GM21423 (cell line): ENCODE results near the gene KCNH5.

Experiments used
- ATAC-seq: cut with Tn5 transposase; IDR thresholded peaks from one replicate; pipeline ENCODE4 v1.9.1; 2021; ENCODE audit warnings: mild to moderate bottlenecking, moderate library complexity; ENCODE audit not compliant: unreplicated experiment

KCNH5 gene

DNA sequence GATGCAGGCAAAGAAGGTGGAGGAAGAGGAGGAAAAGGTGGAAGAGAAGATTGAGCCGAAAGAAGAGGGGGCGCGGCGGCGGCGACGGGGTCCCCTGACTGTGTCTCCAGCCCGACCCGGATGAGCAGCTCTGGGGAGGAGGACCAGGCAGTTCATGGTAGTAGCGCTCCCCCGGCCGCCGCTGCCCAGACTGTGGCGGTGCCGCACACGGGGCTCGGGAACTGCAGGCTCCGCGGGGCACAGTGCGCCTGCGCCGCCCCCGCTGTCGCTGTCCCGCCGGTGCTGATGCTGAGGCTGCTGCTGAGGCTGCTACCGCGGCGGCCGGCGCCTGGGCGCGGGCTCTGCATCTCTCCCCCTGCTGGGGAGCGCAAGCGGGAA is at the start of gene KCNH5:
Gene KCNH5, minus strand, starts transcription at position 225 of the 378 bp plus-strand sequence. CDS start 272 bp downstream, outside the sequence.
- ATAC-seq: no peak

DNA sequence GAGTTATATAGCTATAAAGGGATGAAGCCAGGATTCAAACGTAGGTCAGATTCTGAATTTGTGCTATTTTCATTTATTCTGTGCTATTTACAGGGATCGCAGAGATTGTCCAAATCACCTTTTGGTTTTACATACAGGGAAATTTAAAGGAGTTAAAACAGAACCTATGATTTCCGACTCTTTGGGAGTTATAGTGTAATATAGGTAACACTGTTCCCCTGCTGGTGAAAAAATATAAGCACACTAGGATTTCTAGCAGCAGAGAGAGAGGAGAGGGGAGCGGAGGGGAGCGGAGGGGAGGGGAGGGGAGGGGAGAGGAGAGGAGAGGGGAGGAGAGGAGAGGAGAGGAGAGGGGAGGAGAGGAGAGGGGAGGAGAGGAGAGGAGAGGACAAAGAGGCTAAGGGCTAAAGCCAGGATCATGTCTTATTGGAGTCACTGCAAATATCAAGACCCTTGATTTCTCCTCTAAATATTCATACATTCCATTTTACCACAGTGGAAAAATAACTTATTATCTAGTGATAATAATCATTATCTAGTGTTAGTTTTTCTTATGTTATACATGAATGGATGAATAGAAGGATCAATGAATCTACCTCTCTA is 46.2 kb upstream of the KCNH5 start:
- ATAC-seq: no peak

DNA sequence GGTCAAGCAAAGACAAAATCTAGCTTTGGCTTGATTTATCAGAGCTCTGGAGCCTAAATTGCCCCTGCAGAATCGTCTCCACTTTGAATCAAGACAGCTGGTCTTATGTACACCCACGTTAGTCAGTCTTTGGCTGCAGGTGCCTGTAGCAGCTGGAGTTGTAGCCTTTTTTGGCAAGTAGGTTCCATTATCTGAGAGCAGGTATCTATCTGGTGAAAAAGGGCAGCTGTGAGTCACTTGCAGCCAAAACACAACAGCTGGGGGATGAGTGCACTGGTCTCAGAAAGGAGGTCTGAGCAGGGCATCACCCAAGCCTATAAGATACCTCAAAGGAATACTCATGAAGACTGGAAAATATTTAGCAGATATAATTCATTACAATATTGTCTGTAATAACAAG is 43.6 kb upstream of the KCNH5 start:
- no peak for ATAC-seq

DNA sequence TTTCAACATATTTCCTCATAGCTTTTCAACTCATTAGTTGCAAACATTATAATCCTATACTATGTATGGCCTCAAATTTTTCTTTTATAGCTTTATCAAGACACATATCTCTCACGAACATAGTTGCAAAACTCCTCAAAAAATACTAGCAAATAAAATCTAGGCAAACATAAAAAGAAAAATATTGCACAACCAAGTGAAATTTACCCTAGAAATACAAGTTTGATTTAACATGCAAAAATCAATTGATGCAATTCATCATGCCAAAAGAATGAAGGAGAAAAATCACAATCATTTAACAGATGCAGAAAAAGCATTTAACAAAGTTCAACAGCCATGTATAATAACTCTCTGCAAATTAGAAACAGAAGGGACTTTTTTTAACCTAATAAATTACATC is 33.3 kb upstream of the KCNH5 start:
- ATAC-seq: no peak

- ATAC-seq: no peak
Measured at GRCh38 chr14:63076488-63076887, 31.2 kb upstream of the KCNH5 start.

GRCh38 chr14:63055631-63056030 is 10.4 kb upstream of the KCNH5 start:
- no peak for ATAC-seq

DNA sequence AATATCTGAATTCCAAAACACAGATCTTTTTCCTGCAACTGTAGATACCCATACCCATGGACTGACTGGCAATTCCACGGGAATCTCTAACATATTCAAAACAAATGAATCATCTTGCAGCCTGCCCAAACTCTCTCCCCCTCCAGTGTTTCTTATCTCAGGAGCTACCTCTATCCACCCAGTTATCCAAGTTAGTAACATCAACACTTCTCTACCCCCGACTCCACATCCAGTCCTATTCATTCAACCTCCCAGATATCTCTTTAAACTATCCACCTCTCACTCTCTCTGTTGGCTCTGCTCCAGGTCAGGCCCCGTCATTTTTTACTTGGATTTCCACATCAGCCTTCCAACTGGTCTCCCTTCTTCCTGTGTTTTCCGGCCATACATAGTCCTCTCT is 6.7 kb upstream of the KCNH5 start:
- ATAC-seq: no peak

DNA sequence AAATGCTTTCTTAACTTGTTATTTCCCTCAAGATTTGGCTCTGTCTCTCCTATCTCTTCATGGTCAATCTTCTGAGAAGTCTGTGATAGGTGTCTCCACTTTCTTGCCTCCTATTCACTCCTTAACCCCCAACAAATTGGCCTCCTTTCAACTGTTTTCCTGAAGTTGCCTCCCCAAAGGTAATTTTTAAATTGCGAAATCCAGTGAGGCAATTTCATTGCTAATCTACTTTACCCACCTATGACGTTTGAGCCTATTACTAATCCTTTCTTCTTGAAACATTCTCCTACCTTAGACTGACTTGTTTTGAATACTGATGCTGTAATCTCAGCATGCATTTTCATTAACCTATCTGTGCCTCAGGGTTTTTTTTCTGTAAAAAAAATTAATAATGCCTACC is 6.0 kb upstream of the KCNH5 start:
- ATAC-seq: no peak

GRCh38 chr14:63050694-63051093 is 5.4 kb upstream of the KCNH5 start:
- ATAC-seq: no peak

- ATAC-seq: no peak
Measured at GRCh38 chr14:63046339-63047268, 1.3 kb upstream of the KCNH5 start.

DNA sequence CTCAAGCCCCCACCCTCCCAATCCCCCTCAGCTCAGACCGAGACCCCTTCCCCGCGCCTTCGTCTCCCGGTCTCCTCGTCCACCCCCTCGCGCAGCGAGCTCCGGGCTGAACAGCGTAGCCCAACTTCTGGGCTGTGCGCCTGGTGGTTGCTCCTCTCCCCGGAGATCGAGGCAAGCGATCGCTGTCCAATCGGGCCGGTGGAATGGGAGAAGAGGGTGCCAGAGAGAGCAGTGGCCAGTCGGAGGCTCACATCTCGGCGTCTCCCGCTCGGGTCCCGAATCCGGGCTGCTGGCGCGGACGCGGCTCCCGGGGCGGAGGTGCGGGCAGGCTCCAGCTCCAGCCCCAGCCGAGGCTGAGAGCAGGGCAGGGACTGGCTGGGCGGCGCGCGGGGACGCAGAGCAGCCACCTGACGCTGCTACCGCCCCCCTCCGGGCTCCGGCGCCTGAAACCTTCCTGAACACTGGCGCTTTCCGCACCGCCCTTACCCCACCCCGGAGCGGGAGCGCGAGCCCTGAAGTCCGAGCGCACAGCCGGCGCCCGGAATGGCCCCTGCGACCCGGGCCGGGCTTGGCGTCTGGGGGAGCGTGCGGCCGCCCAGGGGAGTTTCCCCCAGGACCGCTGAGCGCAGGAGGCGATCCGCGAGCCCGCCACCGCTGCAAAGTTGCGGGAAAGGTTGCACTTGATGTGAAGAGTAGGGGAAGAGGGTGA is 508 bp upstream of the KCNH5 start:
- no peak for ATAC-seq

- ATAC-seq: no peak
Measured at GRCh38 chr14:63039866-63040265, 5.4 kb downstream of the KCNH5 start.

- ATAC-seq: no peak
Measured at GRCh38 chr14:63032641-63033040, 12.6 kb downstream of the KCNH5 start.

- no peak for ATAC-seq
Measured at GRCh38 chr14:63032076-63032475, 13.2 kb downstream of the KCNH5 start.

DNA sequence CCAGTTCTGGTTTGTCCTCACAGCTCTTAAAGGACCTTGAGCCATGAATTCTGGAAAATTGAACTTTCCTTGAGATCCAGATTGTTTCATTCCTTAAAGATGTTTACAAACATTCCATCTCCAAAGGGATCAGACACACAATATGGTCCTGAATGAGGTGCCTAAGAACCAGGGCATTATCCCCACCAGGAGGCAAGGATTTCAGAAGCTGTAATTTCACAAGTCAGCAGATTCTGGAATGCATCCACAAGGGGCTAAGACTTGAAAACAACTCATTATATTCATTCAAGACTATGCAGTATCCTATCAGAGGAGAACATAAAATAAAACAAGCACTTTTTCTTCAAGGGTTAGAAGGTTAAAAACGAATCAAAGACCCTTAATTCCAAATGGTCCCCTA is 15.1 kb downstream of the KCNH5 start:
- ATAC-seq: no peak

DNA sequence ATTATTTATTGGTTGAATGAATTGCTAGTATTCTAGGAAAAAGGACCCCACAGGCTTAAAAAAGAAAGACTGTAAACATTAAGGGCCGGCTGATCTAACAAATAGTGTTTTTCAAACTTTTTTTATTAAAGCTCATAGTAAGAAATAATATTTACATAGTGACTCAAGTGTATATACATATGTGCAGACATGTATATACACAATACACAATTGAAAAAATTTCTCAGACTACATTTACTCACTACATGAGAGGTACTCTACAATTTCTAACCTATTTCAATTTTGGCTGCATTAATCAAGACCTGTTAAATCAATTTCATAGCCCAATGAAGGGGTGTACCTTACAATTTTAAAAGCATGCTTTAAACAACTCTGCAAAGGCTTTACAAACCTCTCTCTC is 17.5 kb downstream of the KCNH5 start:
- ATAC-seq: no peak

DNA sequence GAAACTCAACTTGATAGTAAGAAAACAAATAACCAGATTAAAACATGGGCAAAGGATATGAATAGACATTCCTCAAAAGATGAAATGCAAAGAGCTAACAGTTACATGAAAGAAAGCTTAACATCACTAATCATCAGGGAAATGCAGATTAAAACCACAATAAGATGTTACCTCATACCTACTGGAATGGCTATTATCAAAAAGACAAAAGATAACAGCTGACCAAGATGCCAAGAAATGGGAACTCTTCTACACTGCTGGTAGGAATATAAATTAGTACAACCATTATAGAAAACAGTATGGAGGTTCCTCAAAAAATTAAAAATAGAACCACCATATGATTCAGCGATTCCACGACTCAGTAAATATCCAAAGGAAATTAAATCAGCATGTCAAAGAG is 18.8 kb downstream of the KCNH5 start:
- ATAC-seq: no peak

GRCh38 chr14:63014621-63015020 is 30.6 kb downstream of the KCNH5 start:
- no peak for ATAC-seq

GRCh38 chr14:63012171-63012570 is 33.1 kb downstream of the KCNH5 start:
- no peak for ATAC-seq

DNA sequence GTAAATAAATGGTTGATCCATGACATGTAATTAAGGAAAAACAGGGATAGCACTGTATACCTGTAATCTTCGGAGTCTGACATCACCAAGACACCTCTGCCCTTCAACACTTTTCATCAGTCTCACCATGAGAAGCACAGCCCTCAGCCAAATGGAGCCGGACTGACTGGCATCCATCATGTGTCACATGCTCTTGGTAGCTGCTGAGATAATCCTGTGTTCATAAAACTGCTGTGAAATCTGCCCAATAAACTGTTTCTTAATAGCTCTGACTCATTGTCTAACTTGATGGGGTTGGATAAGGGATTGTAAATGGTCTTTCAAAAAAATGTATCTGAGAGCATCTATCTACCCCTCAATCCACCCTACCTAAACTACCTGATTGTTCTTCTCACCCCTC is 33.6 kb downstream of the KCNH5 start:
- ATAC-seq: no peak

DNA sequence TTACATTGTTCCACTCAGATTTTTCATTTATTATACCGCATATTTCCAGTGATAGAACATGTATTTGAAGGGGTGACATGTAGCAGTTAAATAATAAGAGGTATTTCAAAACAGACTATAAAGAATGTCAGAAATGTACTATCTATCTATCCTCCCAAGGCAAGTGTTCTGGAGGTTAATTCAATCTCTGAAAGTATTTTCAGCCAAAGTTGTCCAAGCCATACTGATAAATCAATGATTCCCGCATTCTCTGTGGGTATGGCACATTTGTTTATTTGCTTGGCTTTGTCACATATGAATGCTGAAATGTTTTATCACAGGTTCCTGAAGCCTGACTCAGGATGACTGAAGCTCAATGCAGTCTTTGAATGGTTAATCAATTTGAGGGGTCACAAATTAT is 35.8 kb downstream of the KCNH5 start:
- ATAC-seq: no peak

- ATAC-seq: no peak
Measured at GRCh38 chr14:63006531-63006930, 38.7 kb downstream of the KCNH5 start.
